ENCODE measurements around the gene BAIAP2. TPM values are rescaled to one million over a fixed set of nuclear protein-coding genes. Genes with fewer than 3 reads are reported as not detected.
A peak's percentile ranks its signal among the peaks of the same experiment; 100 is the strongest.

Gene BAIAP2
- polyA plus RNA-seq, 3 donors, result 8.6 to 17.0 (median 11.2) TPM

DNA sequence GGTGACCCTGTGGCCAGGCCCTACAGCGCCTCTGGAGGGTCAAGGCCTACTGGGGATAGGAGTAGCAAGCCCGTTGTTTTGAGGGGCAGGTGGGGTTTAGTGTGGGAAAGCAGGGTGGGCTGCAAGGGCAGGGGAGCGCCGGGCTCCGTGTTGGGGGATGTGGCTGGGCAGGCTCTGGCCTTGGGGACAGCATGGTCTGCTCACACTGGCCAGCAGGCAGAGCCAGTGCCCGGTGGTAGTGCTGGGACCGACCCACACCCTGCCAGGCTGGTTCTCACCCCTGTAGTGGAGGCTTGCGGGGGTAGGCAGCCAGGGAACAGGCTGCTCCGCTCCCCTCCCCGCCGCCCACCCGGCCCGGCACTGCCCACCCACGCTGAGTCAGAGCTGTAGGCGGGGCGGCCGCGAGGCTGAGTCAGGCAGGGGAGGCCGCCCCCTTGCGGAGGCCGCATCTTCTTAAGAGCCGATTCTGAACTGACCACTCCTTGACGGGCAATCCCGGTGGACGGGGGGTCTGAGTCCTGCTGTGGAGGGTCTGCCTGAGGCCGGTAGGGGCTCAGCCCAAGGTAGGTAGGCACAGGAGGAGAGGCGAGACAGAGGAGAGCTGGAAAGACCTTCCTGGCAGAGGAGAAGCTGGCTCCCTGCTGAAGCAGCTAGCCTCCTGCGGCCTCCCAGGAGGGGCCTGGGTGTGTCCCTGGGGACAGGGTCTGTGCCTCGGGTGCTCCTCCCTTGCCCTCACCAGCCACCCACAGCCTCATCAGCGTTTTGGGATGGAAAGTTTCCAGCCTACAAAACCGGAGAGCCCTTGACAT lies 62.4 kb downstream of the BAIAP2 start:
- peaks cover 19 to 20% of the 10 kb centered on the region in 2 donors for H3K4me1 ChIP-seq (ENCODE audit: control insufficient read depth in 1 of 2, insufficient read depth in 2 of 2, low read length in 2 of 2)
- H3K27ac Mint-ChIP-seq, result peak overlapping the region in 4 of 7 donors; percentile 75 to 89 (median 81)
- peak overlapping the region; percentile 25 for H3K9ac ChIP-seq (ENCODE audit: insufficient read depth, low read length, poor library complexity, severe bottlenecking)
- peaks cover 0 to 3% of the 10 kb centered on the region in 2 donors for H3K27me3 ChIP-seq (ENCODE audit: control insufficient read depth in 2 of 2, insufficient read depth in 2 of 2, low read length in 2 of 2)
- peak overlapping the region in 1 of 3 experiments; percentile 28 for H3K4me3 ChIP-seq (replicated peaks in 1 of 3; ENCODE audit: low read depth in 2 of 3, low read length in 3 of 3)
- peak; percentile 52 to 70 (median 56) for DNase-seq
- peaks cover 3 to 12% (median 8%) of the 10 kb centered on the region in 3 donors for H3K27me3 Mint-ChIP-seq (ENCODE audit: low read depth in 3 of 3)
- peak overlapping the region; percentile 45 for H3K4me2 ChIP-seq (replicated peaks; ENCODE audit: extremely low read depth, low read length, poor library complexity, severe bottlenecking)
- intact Hi-C loops (cut with micrococcal nuclease), result no loop called here
- TF ChIP-seq CTCF (IDR thresholded peaks at IDR 0.05), result peak; percentile 62
- no peaks in the 10 kb centered on the region for H3K79me2 ChIP-seq (ENCODE audit: insufficient read depth, low read length)
- peaks cover 32% of the 10 kb centered on the region for H3K4me1 Mint-ChIP-seq
- peaks cover 9% of the 10 kb centered on the region for H4K20me1 ChIP-seq (ENCODE audit: insufficient read depth, low read length)
- no peaks in the 10 kb centered on the region for H3K9me3 Mint-ChIP-seq
- peak overlapping the region; percentile 41 for H2AFZ ChIP-seq (ENCODE audit: insufficient read depth, low read depth, low read length, poor library complexity, severe bottlenecking)
- 45% methylated on average over 24 of the region's 31 CpGs for WGBS (ENCODE audit: insufficient coverage)
- H3K36me3 Mint-ChIP-seq, result peaks cover 0 to 11% of the 10 kb centered on the region in 2 donors
- no peak overlapping the region for H3K27ac ChIP-seq (ENCODE audit: low read depth in 1 of 2, low read length in 2 of 2)
- H3K9me3 ChIP-seq (replicated peaks in 1 of 2; ENCODE audit: control insufficient read depth in 1 of 2, insufficient read depth in 1 of 2, low read length in 2 of 2), result no peaks in the 10 kb centered on the region
- H3K4me3 Mint-ChIP-seq, result peak overlapping the region in 1 of 2 donors; percentile 31
- peaks cover 0 to 6% of the 10 kb centered on the region in 2 donors for H3K36me3 ChIP-seq (replicated peaks in 1 of 2; ENCODE audit: control insufficient read depth in 1 of 2, insufficient read depth in 2 of 2, low read length in 2 of 2)

- no peaks in the 10 kb centered on the region for H3K79me2 ChIP-seq (ENCODE audit: insufficient read depth, low read length)
- TF ChIP-seq CTCF (IDR thresholded peaks at IDR 0.05), result no peak
- intact Hi-C loops (cut with micrococcal nuclease), result no loop called here
- H3K9ac ChIP-seq (ENCODE audit: insufficient read depth, low read length, poor library complexity, severe bottlenecking), result peak overlapping the region; percentile 25
- H3K4me2 ChIP-seq (replicated peaks; ENCODE audit: extremely low read depth, low read length, poor library complexity, severe bottlenecking), result no peak overlapping the region
- H3K4me1 ChIP-seq (ENCODE audit: control insufficient read depth in 1 of 2, insufficient read depth in 2 of 2, low read length in 2 of 2), result peaks cover 19 to 21% of the 10 kb centered on the region in 2 donors
- no peak overlapping the region for H2AFZ ChIP-seq (ENCODE audit: insufficient read depth, low read depth, low read length, poor library complexity, severe bottlenecking)
- peak; percentile 28 to 73 (median 51) for DNase-seq
- H3K27ac ChIP-seq (ENCODE audit: low read depth in 1 of 2, low read length in 2 of 2), result no peak overlapping the region
- H3K27me3 ChIP-seq (ENCODE audit: control insufficient read depth in 2 of 2, insufficient read depth in 2 of 2, low read length in 2 of 2), result peaks cover 0 to 3% of the 10 kb centered on the region in 2 donors
- peaks cover 10% of the 10 kb centered on the region for H4K20me1 ChIP-seq (ENCODE audit: insufficient read depth, low read length)
- no peaks in the 10 kb centered on the region for H3K9me3 Mint-ChIP-seq
- peaks cover 32% of the 10 kb centered on the region for H3K4me1 Mint-ChIP-seq
- 74% methylated on average over 13 of the region's 13 CpGs for WGBS (ENCODE audit: insufficient coverage)
- no peak overlapping the region for H3K4me3 Mint-ChIP-seq
- peaks cover 0 to 11% of the 10 kb centered on the region in 2 donors for H3K36me3 Mint-ChIP-seq
- no peaks in the 10 kb centered on the region for H3K9me3 ChIP-seq (replicated peaks in 1 of 2; ENCODE audit: control insufficient read depth in 1 of 2, insufficient read depth in 1 of 2, low read length in 2 of 2)
- peak overlapping the region in 1 of 7 donors; percentile 86 for H3K27ac Mint-ChIP-seq
- peaks cover 3 to 12% (median 8%) of the 10 kb centered on the region in 3 donors for H3K27me3 Mint-ChIP-seq (ENCODE audit: low read depth in 3 of 3)
- no peak overlapping the region for H3K4me3 ChIP-seq (replicated peaks in 1 of 3; ENCODE audit: low read depth in 2 of 3, low read length in 3 of 3)
- peaks cover 0 to 6% of the 10 kb centered on the region in 2 donors for H3K36me3 ChIP-seq (replicated peaks in 1 of 2; ENCODE audit: control insufficient read depth in 1 of 2, insufficient read depth in 2 of 2, low read length in 2 of 2)
Measured at GRCh38 chr17:81097943-81098308, 63.0 kb downstream of the BAIAP2 start.
